NB4 (cell line): ENCODE results near the gene SEZ6.

Source experiments
- DNase-seq: peaks from one replicate; pipeline ENCODE4 v3.0.0; 2010; ENCODE audit warnings: low read depth
- H3K4me3 ChIP-seq: one replicate; pipeline ENCODE4 v1.5.1; 2011; ENCODE audit warnings: mild to moderate bottlenecking, low read depth, low read length, moderate library complexity
- CTCF ChIP-seq: IDR thresholded peaks from one replicate; pipeline ENCODE4 v1.5.1; 2012; ENCODE audit warnings: low read depth, low read length
- MAX ChIP-seq: IDR thresholded peaks from 2 replicates; pipeline ENCODE4 v1.6.1; 2011; ENCODE audit warnings: low read depth, low read length
- MYC ChIP-seq: IDR thresholded peaks from 2 replicates; pipeline ENCODE4 v1.6.1; 2011; ENCODE audit warnings: low read depth, low read length
- POLR2A ChIP-seq: IDR thresholded peaks from 2 replicates; pipeline ENCODE4 v1.6.1; 2011; ENCODE audit warnings: mild to moderate bottlenecking; ENCODE audit not compliant: insufficient read length; ENCODE audit errors: extremely low read depth

The SEZ6 gene

GRCh38 chr17:28944862-28945741 is 60.7 kb downstream of the SEZ6 start:
- DNase-seq: no peak
- TF ChIP-seq CTCF (no peak), MYC (no peak), MAX (no peak), POLR2A (no peak)
- H3K4me3 ChIP-seq: no peak overlapping the region

DNA sequence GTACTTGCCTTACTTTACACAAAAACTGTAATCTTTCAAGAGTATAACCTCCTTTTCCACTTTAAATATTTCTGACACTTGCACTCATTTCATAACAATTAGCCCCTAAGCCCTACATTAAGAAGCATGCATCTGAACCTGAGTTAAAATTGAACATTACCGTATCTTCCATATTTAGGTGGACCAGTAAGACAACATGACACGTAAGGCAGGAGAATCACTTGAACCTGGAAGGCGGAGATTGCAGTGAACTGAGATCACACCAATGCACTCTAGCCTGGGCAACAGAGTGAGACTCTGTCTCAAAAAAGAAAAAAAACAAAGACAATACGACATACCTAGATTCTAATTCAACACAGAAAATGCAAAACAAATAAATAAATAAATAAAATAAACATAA is 61.5 kb downstream of the SEZ6 start:
- no peak overlapping the region for H3K4me3 ChIP-seq
- no peak for DNase-seq
- TF ChIP-seq MYC: no peak
- no peak for TF ChIP-seq POLR2A
- TF ChIP-seq CTCF: no peak
- TF ChIP-seq MAX: no peak

DNA sequence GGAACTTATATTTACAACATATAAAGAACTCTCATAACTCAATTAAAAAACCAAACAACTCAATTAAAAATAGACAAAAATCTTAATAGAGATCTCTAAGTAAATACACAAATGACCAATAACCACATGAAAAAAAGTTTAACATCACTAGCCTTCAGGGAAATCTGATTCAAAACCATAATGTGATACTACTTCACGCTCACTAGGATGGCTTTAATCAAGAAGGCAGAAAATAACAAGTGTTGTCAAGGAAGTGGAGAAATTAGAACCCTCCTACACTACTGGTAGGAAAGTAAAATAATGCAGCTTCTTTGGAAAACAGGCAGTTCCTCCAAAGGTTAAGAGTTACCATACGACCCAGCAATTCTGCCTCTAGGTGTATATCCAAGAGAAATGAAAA is 62.9 kb downstream of the SEZ6 start:
- no peak overlapping the region for H3K4me3 ChIP-seq
- DNase-seq: no peak
- TF ChIP-seq MYC (no peak), MAX (no peak), CTCF (no peak), POLR2A (no peak)

DNA sequence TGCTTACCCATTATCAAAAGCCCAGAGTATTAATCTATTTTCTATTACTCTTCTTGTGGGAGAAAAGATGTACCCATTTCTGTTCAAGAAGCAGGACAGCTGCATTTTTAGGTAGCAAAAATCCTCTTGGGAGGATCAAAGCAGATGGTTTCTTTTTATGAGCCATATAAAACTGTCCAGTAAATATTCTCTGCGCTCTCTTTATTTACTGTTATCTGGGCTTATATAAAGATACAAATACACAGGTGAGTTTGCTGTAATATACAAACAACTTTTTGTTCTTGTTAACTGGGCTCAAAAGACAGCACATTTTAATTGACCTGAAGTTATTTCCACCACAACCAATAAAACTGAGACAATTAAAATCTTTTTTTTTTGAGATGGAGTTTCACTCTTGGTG is 64.6 kb downstream of the SEZ6 start:
- TF ChIP-seq MYC (no peak), POLR2A (no peak), CTCF (no peak), MAX (no peak)
- DNase-seq: no peak
- no peak overlapping the region for H3K4me3 ChIP-seq

DNA sequence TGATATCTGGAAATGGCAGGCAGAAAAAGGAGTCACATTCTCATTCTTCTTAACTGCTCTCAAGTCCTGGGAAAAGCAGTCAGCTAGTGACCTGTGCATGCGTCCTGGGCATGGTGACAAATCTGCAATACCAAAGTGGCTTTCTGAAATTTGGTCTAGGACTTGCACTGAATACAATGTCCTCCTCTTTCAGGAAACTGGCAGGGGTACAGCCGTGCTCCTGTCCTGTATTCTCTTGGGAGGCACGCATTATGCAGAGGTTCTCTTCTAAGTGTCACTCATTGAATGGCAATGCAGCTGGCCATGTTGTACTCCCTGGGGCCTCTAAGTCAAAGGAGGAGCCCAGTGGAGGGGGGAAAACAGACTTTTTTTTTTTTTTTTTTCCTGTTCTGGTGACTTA is 65.2 kb downstream of the SEZ6 start:
- TF ChIP-seq CTCF (no peak), MAX (no peak), MYC (no peak), POLR2A (no peak)
- peak; percentile 46 for DNase-seq
- no peak overlapping the region for H3K4me3 ChIP-seq
